GM12873 (cell line): ENCODE results near the gene HOXA10.

Source experiments
- TF ChIP-seq, protein P1 (sequence below): IDR thresholded peaks from 2 replicates; pipeline ENCODE4 v1.5.1; 2012; ENCODE audit warnings: low read depth, mild to moderate bottlenecking, moderate library complexity, low read length, control low read depth; ENCODE audit not compliant: insufficient read depth; ENCODE audit errors: missing control alignments

The HOXA10 gene

DNA sequence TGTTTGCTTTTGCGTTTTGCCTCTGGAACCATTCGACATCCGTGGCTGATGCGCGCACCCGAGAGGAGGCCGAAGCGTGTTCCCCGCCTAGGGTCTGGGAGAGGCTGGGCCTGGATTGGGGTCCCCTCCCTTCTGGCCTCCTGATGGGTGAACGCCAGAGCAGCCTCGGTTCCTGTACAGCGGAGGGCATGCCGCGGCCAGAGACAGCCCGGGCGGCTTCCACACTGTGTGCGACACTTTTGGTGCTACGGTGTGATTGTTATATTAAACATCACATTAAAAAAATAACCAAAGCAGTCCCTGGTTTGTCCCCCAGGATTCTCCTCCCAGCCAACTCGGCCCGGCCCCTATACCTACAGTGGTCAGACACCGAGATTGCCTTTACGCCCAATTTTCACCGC lies 14.0 kb downstream of the HOXA10 start:
- TF ChIP-seq, protein P1, sequence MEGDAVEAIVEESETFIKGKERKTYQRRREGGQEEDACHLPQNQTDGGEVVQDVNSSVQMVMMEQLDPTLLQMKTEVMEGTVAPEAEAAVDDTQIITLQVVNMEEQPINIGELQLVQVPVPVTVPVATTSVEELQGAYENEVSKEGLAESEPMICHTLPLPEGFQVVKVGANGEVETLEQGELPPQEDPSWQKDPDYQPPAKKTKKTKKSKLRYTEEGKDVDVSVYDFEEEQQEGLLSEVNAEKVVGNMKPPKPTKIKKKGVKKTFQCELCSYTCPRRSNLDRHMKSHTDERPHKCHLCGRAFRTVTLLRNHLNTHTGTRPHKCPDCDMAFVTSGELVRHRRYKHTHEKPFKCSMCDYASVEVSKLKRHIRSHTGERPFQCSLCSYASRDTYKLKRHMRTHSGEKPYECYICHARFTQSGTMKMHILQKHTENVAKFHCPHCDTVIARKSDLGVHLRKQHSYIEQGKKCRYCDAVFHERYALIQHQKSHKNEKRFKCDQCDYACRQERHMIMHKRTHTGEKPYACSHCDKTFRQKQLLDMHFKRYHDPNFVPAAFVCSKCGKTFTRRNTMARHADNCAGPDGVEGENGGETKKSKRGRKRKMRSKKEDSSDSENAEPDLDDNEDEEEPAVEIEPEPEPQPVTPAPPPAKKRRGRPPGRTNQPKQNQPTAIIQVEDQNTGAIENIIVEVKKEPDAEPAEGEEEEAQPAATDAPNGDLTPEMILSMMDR, result no peak

DNA sequence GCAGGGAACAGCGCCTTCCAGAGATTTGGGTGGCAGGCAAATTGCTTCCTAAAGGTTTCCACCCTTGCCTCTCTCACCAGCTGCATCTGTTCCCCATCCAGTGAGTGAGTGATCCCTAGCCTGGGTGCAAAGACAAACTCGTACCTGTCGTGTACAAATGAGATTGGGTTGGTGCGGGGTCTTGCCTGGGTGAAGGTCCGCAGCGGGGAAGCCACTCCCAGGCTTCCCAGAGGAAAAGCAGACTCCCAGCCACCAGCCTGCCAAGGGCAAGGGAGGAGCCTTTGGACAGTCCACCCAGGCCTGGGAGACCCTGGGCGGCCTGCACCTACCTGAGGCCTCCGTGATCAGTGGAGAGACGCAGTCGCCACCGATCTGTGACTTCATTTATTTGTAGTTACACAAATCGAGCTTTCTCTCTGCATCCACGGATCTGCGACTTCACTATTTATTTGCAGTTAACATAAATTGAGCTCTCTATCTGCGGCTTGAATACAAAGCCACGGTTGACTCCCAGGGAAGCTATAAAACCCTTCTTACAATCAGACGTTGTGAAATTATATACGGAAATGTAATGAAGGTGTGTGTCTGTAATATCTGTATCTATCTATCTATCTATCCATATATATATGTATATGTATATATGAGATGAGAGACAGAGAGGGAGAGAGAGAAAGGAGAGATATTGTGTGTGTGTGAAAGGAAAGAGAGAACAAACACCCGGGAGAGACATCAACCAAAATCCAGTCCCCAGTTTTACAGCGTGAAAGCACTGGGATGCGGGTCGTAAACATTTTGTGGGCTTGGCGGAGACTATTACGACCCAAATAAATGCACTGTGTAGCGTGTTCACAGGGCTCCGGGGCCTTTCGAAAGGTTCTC lies 14.6 kb downstream of the HOXA10 start:
- TF ChIP-seq, protein P1, result no peak

DNA sequence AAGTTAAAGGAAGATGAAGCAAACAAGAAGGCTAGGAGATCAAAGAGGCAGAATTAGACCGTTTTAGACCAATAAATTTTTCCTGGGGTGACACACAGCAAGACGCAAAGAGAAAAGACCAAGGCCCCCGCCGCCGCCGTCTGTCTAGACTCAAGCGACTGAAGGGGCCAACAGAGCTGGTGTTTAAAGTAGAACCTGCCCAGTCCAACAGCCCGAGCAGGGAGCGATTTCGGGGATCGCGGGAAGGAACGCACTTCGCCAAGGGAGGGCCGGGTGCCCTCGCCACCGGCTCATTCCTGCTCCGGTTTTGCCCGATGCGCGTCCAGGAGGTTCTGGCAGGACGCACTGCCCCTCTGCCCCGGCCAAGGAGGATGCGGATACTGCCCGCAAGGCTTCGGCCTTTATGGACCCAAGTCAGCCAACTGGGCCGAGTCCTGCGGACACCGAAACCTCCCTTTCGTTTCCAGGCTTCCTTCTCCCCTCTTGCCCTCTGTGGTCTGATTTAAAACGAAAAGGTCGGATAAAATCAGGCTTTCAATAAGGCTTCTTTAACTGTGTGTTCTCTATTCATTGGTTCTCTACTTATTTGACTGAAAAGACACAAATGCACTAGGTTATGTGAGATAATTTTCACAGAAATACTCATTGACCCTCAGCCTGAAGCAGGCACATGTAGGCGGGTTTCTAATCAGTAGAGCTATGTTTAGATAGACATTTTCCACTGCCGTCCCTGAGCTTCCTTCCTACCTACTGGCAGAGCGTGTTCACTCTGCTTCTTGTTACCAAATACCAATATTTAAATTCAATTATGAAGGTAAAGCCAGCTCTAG lies 15.5 kb downstream of the HOXA10 start:
- TF ChIP-seq, protein P1, result no peak

DNA sequence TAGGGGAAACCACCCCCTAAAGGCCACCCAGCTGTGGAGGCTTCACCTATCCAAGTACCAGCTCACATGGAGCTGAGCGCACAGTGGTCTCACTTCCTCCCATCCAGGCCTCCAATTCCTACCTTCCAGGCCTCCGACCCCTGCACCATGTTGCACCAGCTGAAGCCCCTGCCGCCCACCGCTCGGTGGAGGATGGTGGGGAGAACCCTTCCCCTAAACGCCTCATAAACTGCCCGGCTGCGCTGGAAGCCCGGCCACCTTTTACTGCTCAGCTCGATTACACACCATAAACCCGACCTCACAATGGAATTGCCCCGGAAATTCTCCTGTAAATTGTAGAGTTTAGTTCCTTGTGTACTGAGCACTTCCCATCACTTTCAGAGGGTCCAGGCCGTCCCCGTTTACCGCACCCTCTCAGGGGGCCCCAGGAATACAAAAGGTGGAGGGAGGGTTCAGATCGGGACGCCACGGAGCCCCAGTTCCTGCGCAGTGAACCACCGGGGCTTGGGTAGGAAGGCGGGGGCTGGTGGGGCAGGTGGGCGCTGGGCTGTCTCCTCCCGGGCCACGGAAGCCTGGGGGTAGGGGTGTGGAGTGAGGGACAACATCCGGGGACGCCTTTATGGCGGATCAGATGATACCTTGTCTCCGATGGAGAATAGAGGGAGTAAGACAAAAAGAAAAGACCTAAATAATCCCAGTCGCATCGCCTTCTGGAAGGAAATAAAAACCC lies 16.3 kb downstream of the HOXA10 start:
- TF ChIP-seq, protein P1, result no peak

DNA sequence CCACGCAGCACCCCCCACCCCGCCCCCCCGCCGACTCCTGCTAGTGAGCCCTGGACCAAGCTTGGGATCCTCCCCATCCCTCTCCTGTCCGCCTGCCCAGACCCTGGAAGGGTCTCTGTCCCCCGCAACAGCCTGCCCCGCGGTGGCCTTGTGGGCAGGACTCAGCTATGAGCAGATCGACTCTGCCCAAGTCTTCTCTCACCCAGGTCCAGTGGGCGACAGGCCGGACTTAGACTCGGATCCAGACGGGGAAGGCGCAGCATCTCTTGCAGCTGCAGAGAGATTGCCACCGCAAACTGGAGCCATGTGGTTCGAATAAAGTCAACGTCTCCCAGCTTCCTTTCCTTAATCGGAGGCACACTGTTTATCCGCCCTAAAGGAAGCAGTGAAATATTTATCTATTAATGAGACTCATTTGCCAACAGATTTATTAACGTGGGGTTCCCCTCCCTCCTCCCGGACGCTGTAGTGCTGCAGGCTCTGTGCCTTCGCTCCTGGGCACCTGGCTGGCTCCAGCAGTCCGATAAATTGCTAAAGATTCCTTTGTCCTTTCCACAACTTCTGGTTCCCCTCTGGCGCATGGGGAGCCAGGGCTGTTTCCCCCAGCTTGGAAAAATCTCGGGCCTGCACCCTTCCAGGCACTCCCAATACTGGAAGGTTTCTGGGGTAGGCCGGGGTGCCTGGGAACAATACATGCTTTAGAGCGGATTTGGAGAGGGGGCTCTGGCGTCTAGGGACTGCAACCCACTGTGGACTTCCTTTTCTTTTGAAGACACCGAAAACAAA lies 17.0 kb downstream of the HOXA10 start:
- TF ChIP-seq, protein P1, result no peak

DNA sequence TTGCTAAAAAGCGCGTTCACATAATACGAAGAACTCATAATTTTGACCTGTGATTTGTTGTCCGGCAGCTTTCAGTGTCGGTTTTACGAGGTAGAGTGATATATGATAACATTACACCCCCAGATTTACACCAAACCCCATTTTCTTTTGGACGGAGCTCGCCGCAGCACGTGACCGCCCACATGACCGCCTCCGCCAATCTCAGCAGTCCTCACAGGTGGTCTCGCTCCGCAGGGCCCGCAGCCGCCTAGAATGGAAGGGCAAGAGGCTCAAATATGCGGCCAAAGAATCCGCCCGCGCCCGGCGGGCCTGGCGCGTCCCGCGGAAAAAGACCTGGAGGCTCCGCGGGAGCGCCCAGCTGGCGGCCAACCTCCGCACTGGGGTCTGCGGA lies 17.6 kb downstream of the HOXA10 start, which contains the start of gene HOXA7:
TSS of gene HOXA7 (minus strand) at position 168 of the 391 bp plus-strand sequence. CDS start at position 38, 130 bp downstream.
- TF ChIP-seq, protein P1, result no peak
